Measurements from ENCODE around the gene TLCD3B.

- no peak for TF ChIP-seq CTCF (IDR thresholded peaks at IDR 0.05)
- no peak for TF ChIP-seq POLR2A (IDR thresholded peaks at IDR 0.05)
These were observed 41.8 kb downstream of the TLCD3B start for GRCh38 chr16:29989111-29989858.
